GM18526 (cell line): Measurements from ENCODE around the gene DIABLO.

Experiments used
- POLR2A ChIP-seq: IDR thresholded peaks from 3 replicates; pipeline ENCODE4 v1.6.1; 2011; ENCODE audit not compliant: insufficient read length; ENCODE audit errors: extremely low read depth

Gene DIABLO

GRCh38 chr12:122199484-122200355, 26.1 kb downstream of the DIABLO start:
- no peak for TF ChIP-seq POLR2A

- TF ChIP-seq POLR2A, result no peak
These were observed 28.3 kb downstream of the DIABLO start for GRCh38 chr12:122197612-122197966.

- TF ChIP-seq POLR2A, result no peak
These were observed 30.4 kb downstream of the DIABLO start for GRCh38 chr12:122195405-122195804.

- no peak for TF ChIP-seq POLR2A
These were observed 31.0 kb downstream of the DIABLO start for GRCh38 chr12:122194804-122195203.

GRCh38 chr12:122192441-122192840, 33.4 kb downstream of the DIABLO start:
- TF ChIP-seq POLR2A, result no peak

- no peak for TF ChIP-seq POLR2A
These were observed 34.8 kb downstream of the DIABLO start for GRCh38 chr12:122190842-122191668.

GRCh38 chr12:122189626-122190475, 36.0 kb downstream of the DIABLO start:
- TF ChIP-seq POLR2A, result no peak

- no peak for TF ChIP-seq POLR2A
These were observed 38.4 kb downstream of the DIABLO start for GRCh38 chr12:122187466-122187865.

GRCh38 chr12:122185494-122186082, 40.3 kb downstream of the DIABLO start:
- no peak for TF ChIP-seq POLR2A

GRCh38 chr12:122185079-122185478, 40.8 kb downstream of the DIABLO start:
- no peak for TF ChIP-seq POLR2A

GRCh38 chr12:122184517-122184916, 41.3 kb downstream of the DIABLO start:
- TF ChIP-seq POLR2A, result no peak

GRCh38 chr12:122183588-122183940, 42.3 kb downstream of the DIABLO start:
- no peak for TF ChIP-seq POLR2A

GRCh38 chr12:122182887-122183587, 42.8 kb downstream of the DIABLO start, which contains the start of gene LRRC43:
TSS of gene LRRC43 (plus strand) at chr12:122183123. CDS start at chr12:122183145, 22 bp downstream.
- no peak for TF ChIP-seq POLR2A

- TF ChIP-seq POLR2A, result no peak
These were observed 51.6 kb downstream of the DIABLO start, which contains the start of gene IL31 for GRCh38 chr12:122174155-122174845. TSS of gene IL31 (minus strand) at chr12:122174221. CDS start at chr12:122174172, 49 bp downstream.
